Frontal cortex (tissue), 4 donors: ENCODE results near the gene PLXDC1. TPM values are rescaled to one million over a fixed set of nuclear protein-coding genes. Genes with fewer than 3 reads are reported as not detected.

Experiments used
- DNase-seq, 2 donors: peaks; one replicate each; pipeline ENCODE4 v3.0.0; 2012; ENCODE audit warnings: low spot score in 2 of 2
- FAIRE-seq: peaks from 2 replicates; lab custom pipeline; 2012; peaks lifted over from hg19 to GRCh38; lab: Jason Lieb, UNC
- total RNA-seq: library from RNA; depleted of rRNA; stranded (reverse); fragments of >200 nt; gene quantifications from one replicate; pipeline ENCODE4 v1.2.3, GENCODE V29; 2014
- donor health status: control.
- donor health status: control.
- donor health status: control.

Gene PLXDC1
- total RNA-seq, 1 donor from 2014 or later: 9.8 TPM

GRCh38 chr17:39164675-39165143, 13.3 kb upstream of the PLXDC1 start:
- DNase-seq (peak; percentile 64 to 84), FAIRE-seq (no peak)

GRCh38 chr17:39161962-39162361, 10.5 kb upstream of the PLXDC1 start:
- no peak for FAIRE-seq

GRCh38 chr17:39158623-39159022, 7.2 kb upstream of the PLXDC1 start:
- no peak for FAIRE-seq

More at GRCh38 chr17:39161962-39162361, 10.5 kb upstream of the PLXDC1 start:
- DNase-seq: no peak

GRCh38 chr17:39156491-39156890, 5.1 kb upstream of the PLXDC1 start:
- no peak for DNase-seq
- no peak for FAIRE-seq

More at GRCh38 chr17:39158623-39159022, 7.2 kb upstream of the PLXDC1 start:
- no peak for DNase-seq

GRCh38 chr17:39155654-39156053, 4.2 kb upstream of the PLXDC1 start:
- FAIRE-seq (no peak), DNase-seq (no peak)

- FAIRE-seq (no peak), DNase-seq (peak; percentile 82 to 83)
Observed at GRCh38 chr17:39153599-39154051, 2.2 kb upstream of the PLXDC1 start.

GRCh38 chr17:39151943-39152818, 744 bp upstream of the PLXDC1 start:
- DNase-seq (no peak), FAIRE-seq (no peak)

GRCh38 chr17:39150795-39151149, 665 bp downstream of the PLXDC1 start:
- FAIRE-seq (no peak), DNase-seq (no peak)

- no peak for DNase-seq
- FAIRE-seq: no peak
Observed at GRCh38 chr17:39150104-39150634, 1.3 kb downstream of the PLXDC1 start.

GRCh38 chr17:39147221-39148185, 3.9 kb downstream of the PLXDC1 start:
- DNase-seq (no peak), FAIRE-seq (no peak)

- no peak for DNase-seq
- FAIRE-seq: no peak
Observed at GRCh38 chr17:39146273-39146672, 5.2 kb downstream of the PLXDC1 start.

- DNase-seq (no peak), FAIRE-seq (no peak)
Observed at GRCh38 chr17:39145143-39145542, 6.3 kb downstream of the PLXDC1 start.

- DNase-seq (no peak), FAIRE-seq (no peak)
Observed at GRCh38 chr17:39144416-39144840, 7.0 kb downstream of the PLXDC1 start.

GRCh38 chr17:39143552-39144093, 7.8 kb downstream of the PLXDC1 start:
- DNase-seq (no peak), FAIRE-seq (no peak)

- no peak for DNase-seq
- FAIRE-seq: no peak
Observed at GRCh38 chr17:39141915-39142664, 9.3 kb downstream of the PLXDC1 start.

GRCh38 chr17:39141294-39141693, 10.1 kb downstream of the PLXDC1 start:
- FAIRE-seq (no peak), DNase-seq (no peak)

- DNase-seq (no peak), FAIRE-seq (no peak)
Observed at GRCh38 chr17:39139561-39139960, 11.9 kb downstream of the PLXDC1 start.

- DNase-seq: no peak
- no peak for FAIRE-seq
Observed at GRCh38 chr17:39139161-39139511, 12.3 kb downstream of the PLXDC1 start.

GRCh38 chr17:39138431-39139160, 12.8 kb downstream of the PLXDC1 start:
- DNase-seq (no peak), FAIRE-seq (no peak)
